Measurements from ENCODE around the gene CNTN5. TPM values are rescaled to one million over a fixed set of nuclear protein-coding genes. Genes with fewer than 3 reads are reported as not detected.
"Not testable (repeated sequence)": the region's sequence is repeated elsewhere in the genome, so short reads cannot be mapped to it uniquely, and the experiment has no call there.

The CNTN5 gene
- total RNA-seq, 1 experiment from 2014 or later = not detected

GRCh38 chr11:99836739-99837138 lies 816.0 kb downstream of the CNTN5 start:
- in situ Hi-C loops (cut with HindIII; ENCODE audit: low pct_unique_long_range_greater_than_20kb, low sequenced_read_pairs); DNase-seq (ENCODE audit: low read depth, low spot score): not testable (repeated sequence)

DNA sequence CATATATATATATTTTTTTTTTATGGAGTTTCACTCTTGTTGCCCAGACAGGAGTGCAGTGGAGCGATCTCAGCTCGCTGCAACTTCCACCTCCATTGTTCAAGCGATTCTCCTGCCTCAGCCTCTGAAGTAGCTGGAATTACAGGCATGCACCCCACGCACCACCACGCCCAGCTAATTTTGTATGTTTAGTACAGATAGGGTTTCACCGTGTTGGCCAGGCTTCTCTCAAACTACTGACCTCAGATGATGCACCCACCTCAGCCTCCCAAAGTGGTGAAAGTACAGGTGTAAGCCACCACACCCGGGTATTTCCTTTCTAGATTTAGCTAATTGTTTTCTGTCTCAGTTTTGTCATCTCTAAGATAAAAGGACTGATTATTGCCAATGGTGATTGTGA lies 821.1 kb downstream of the CNTN5 start:
- in situ Hi-C loops (cut with HindIII; ENCODE audit: low pct_unique_long_range_greater_than_20kb, low sequenced_read_pairs) = no loop called here
- DNase-seq (ENCODE audit: low read depth, low spot score) = no peak

DNA sequence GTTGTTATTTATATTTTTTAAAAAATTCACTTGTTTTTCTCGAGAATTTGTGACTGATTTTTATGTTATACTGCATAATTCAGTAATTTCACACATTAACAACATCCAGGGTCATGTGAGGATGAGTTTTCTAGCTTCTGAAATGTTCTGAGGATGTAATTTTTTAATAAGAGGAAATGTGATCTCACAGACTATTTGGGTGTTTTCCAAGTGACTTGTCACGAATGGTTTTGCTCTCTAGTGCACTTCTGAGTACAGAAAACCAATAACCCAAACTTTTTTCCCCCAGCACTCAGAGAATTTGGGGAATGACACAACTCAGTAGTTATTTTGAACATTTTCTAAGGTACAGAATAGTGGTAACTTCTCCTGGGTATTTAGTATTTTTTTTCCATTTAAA lies 845.2 kb downstream of the CNTN5 start:
- in situ Hi-C loops (cut with HindIII; ENCODE audit: low pct_unique_long_range_greater_than_20kb, low sequenced_read_pairs) = no loop called here

DNA sequence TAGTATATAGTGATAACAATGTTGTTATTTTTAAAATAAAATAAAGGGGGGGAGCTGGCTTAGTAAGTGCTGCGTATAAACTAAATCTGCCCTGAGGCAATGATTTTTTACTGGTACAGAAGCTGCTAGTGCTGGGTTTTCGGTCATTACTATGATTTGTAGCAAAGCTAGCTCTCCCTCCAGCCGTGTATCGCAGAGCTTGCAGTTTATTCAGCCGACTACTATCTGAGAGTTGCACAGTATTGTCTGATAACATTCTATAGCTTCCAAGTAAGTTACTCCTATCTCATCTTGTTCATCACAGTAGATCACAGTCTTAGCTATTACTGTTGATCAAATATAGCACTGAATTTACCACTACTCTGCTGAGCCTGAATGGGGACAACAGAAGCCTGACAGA lies 860.9 kb downstream of the CNTN5 start:
- DNase-seq (ENCODE audit: low read depth, low spot score) = no peak
- in situ Hi-C loops (cut with HindIII; ENCODE audit: low pct_unique_long_range_greater_than_20kb, low sequenced_read_pairs) = no loop called here

More for the DNA sequence above, 845.2 kb downstream of the CNTN5 start:
- no peak for DNase-seq (ENCODE audit: low read depth, low spot score)

- DNase-seq (ENCODE audit: low read depth, low spot score) = no peak
- in situ Hi-C loops (cut with HindIII; ENCODE audit: low pct_unique_long_range_greater_than_20kb, low sequenced_read_pairs) = no loop called here
Measured at GRCh38 chr11:99884750-99885149, 864.0 kb downstream of the CNTN5 start.

GRCh38 chr11:99887481-99887880 lies 866.7 kb downstream of the CNTN5 start:
- DNase-seq (ENCODE audit: low read depth, low spot score) = no peak
- in situ Hi-C loops (cut with HindIII; ENCODE audit: low pct_unique_long_range_greater_than_20kb, low sequenced_read_pairs) = no loop called here

DNA sequence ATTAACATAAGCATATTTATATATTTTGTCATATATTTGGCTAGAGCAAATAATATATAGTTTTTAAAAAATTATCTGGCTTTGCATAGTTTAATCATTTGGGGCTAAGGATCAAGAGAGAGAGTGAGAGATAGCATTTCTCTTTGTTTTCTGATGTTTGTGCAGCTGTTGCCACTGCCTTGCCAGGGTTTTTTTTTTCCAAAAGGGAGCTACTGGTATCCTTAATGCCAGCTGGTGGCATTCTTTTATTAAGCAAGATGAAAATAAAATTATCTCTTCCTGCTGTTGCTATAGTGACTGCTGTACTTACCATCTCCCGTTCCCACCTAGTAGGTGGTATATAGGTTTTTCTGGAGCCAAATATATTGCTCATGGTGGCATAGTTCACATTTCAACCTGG lies 873.1 kb downstream of the CNTN5 start:
- DNase-seq (ENCODE audit: low read depth, low spot score) = no peak
- in situ Hi-C loops (cut with HindIII; ENCODE audit: low pct_unique_long_range_greater_than_20kb, low sequenced_read_pairs) = no loop called here

DNA sequence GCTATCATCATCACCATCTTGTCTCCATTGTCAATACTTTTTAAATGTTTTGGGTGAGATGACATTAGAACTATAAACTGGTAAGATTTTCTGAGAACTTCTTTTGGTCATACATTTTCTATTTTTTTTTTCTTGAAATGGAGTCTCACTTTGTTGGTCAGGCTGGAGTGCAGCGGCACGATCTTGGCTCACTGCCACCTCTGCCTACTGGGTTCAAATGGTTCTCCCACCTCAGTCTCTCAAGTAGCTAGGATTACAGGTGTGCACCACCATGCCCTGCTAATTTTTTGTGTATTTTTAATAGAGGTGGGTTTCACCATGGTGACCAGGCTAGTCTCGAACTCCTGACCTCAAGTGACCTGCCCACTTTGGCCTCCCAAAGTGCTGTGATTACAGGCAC lies 880.4 kb downstream of the CNTN5 start:
- no peak for DNase-seq (ENCODE audit: low read depth, low spot score)
- in situ Hi-C loops (cut with HindIII; ENCODE audit: low pct_unique_long_range_greater_than_20kb, low sequenced_read_pairs) = no loop called here

- peak; percentile 15 for DNase-seq (ENCODE audit: low read depth, low spot score)
- in situ Hi-C loops (cut with HindIII; ENCODE audit: low pct_unique_long_range_greater_than_20kb, low sequenced_read_pairs) = no loop called here
Measured at GRCh38 chr11:99911116-99911515, 890.4 kb downstream of the CNTN5 start.

DNA sequence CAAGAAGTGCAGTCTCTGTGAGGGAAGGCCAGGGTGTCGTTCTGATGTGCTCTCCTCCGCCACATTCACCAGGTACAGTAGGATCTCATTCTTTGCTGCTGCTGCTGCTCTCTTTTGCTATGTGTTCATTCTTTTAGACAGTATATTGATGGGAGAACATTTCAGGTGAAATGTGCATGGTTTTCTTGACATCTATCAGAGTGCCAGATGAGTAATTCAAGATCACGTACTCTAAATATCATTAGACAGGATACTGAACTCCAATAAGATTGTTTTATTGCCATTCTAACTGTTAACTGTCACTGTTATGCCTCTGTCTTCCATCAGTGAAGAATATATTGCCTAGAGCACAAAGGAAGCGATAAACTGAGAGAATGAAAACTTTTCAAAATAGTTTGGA lies 895.3 kb downstream of the CNTN5 start:
- DNase-seq (ENCODE audit: low read depth, low spot score) = no peak
- in situ Hi-C loops (cut with HindIII; ENCODE audit: low pct_unique_long_range_greater_than_20kb, low sequenced_read_pairs) = no loop called here

DNA sequence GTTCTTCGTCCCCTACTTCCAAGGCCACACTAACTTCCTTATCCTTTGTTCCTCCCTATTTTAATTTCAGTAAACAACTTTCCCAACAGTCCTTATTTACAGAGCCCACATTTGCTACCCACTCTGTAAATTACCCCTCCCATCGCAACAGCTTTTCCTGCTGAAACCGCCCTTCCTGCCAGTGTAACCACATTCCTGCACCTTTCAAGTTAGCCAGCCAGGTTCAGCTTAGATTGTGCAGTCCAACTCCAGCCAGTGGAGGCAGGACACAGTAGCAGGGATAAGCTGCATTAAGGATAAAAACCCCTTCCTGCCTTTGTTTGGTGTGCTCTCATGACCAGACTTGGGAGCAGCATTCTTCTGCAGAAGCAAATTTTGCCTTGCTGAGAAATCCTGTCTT lies 898.0 kb downstream of the CNTN5 start:
- in situ Hi-C loops (cut with HindIII; ENCODE audit: low pct_unique_long_range_greater_than_20kb, low sequenced_read_pairs) = no loop called here
- no peak for DNase-seq (ENCODE audit: low read depth, low spot score)

- in situ Hi-C loops (cut with HindIII; ENCODE audit: low pct_unique_long_range_greater_than_20kb, low sequenced_read_pairs) = no loop called here
- no peak for DNase-seq (ENCODE audit: low read depth, low spot score)
Measured at GRCh38 chr11:99920956-99921355, 900.2 kb downstream of the CNTN5 start.

DNA sequence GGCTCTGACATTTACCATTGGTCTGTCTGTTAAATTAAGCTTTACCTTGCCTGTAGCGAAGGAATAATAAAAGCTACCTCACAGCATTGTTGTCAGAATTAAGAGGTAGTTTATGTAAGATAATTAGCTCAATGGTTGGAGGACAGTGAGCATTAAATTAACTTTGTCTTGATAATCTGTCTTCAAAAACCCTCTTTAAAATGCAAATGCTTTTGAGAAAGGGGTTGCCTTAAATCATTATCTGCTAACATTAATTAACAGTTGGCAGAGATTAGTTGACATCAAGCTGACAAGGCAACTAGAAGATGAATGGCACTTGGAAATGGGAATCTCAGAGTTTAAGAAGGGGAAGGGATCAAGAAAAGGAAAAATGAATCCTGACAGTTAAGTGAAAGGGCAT lies 905.2 kb downstream of the CNTN5 start:
- in situ Hi-C loops (cut with HindIII; ENCODE audit: low pct_unique_long_range_greater_than_20kb, low sequenced_read_pairs) = no loop called here
- DNase-seq (ENCODE audit: low read depth, low spot score) = no peak

GRCh38 chr11:99932684-99933083 lies 911.9 kb downstream of the CNTN5 start:
- in situ Hi-C loops (cut with HindIII; ENCODE audit: low pct_unique_long_range_greater_than_20kb, low sequenced_read_pairs) = no loop called here
- DNase-seq (ENCODE audit: low read depth, low spot score) = no peak

GRCh38 chr11:99934008-99934407 lies 913.3 kb downstream of the CNTN5 start:
- in situ Hi-C loops (cut with HindIII; ENCODE audit: low pct_unique_long_range_greater_than_20kb, low sequenced_read_pairs) = no loop called here
- no peak for DNase-seq (ENCODE audit: low read depth, low spot score)

GRCh38 chr11:99937330-99937729 lies 916.6 kb downstream of the CNTN5 start:
- DNase-seq (ENCODE audit: low read depth, low spot score) = no peak
- in situ Hi-C loops (cut with HindIII; ENCODE audit: low pct_unique_long_range_greater_than_20kb, low sequenced_read_pairs) = no loop called here

- in situ Hi-C loops (cut with HindIII; ENCODE audit: low pct_unique_long_range_greater_than_20kb, low sequenced_read_pairs) = no loop called here
- DNase-seq (ENCODE audit: low read depth, low spot score) = no peak
Measured at GRCh38 chr11:99952816-99953215, 932.1 kb downstream of the CNTN5 start.

DNA sequence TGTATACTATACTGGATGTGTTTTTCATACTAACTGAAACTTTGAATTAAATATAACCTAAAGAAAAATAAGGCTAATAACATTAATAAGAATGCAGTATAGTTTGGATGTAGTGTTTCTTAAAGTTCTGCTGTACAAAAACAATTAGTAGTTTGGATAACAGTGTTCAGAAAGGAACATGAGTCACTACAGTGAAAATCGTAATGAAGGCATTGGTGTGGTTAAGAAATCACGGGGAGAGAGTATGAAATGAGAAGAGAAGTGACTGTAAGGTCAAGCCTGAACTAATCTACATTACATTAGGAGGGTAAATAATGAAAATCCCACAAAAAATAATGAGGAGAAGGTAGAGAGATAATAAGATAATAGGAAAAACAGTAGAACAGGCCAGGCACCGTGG lies 939.8 kb downstream of the CNTN5 start:
- in situ Hi-C loops (cut with HindIII; ENCODE audit: low pct_unique_long_range_greater_than_20kb, low sequenced_read_pairs) = no loop called here
- no peak for DNase-seq (ENCODE audit: low read depth, low spot score)

DNA sequence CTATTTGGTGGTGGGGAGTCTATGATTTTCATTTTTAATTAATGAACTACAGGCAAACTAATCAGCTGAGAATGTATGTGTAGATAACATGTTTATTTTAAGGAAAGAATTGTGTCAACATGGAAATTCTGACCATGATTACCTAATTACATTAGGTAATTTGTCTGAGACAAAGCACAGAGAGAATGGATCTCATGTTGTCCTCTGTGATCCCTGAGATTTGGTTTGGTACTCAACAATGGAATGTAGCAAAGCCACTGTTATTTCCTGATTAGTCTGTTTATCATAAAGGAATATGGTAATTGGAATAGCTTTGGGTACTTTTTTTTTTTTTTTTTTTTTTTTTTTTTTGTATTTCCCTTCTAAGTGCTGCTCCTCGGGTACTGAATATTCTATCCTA lies 947.6 kb downstream of the CNTN5 start:
- in situ Hi-C loops (cut with HindIII; ENCODE audit: low pct_unique_long_range_greater_than_20kb, low sequenced_read_pairs) = no loop called here
- no peak for DNase-seq (ENCODE audit: low read depth, low spot score)

- no peak for DNase-seq (ENCODE audit: low read depth, low spot score)
- in situ Hi-C loops (cut with HindIII; ENCODE audit: low pct_unique_long_range_greater_than_20kb, low sequenced_read_pairs) = no loop called here
Measured at GRCh38 chr11:99973993-99974392, 953.2 kb downstream of the CNTN5 start.
